GM12875 (cell line): Measurements from ENCODE around the gene ACOX2.

ENCODE experiments used
- H3K4me3 ChIP-seq: one replicate; pipeline ENCODE4 v1.5.1; 2011; ENCODE audit warnings: low read depth, low read length, control low read depth
- CTCF ChIP-seq: IDR thresholded peaks from 2 replicates; pipeline ENCODE4 v1.5.1; 2011; ENCODE audit warnings: low read depth, mild to moderate bottlenecking, control low read depth, inconsistent platforms, low read length, moderate library complexity, borderline replicate concordance; ENCODE audit not compliant: insufficient read depth

The ACOX2 gene

GRCh38 chr3:58534592-58535494, 2.1 kb downstream of the ACOX2 start:
- TF ChIP-seq CTCF = no peak

GRCh38 chr3:58532794-58533220, 4.2 kb downstream of the ACOX2 start:
- H3K4me3 ChIP-seq = no peak overlapping the region
- peak; percentile 93 for TF ChIP-seq CTCF

More at GRCh38 chr3:58534592-58535494, 2.1 kb downstream of the ACOX2 start:
- no peak overlapping the region for H3K4me3 ChIP-seq

GRCh38 chr3:58531956-58532355, 5.0 kb downstream of the ACOX2 start:
- no peak for TF ChIP-seq CTCF

GRCh38 chr3:58531555-58531954, 5.4 kb downstream of the ACOX2 start:
- TF ChIP-seq CTCF = no peak
- H3K4me3 ChIP-seq = no peak overlapping the region

More at GRCh38 chr3:58531956-58532355, 5.0 kb downstream of the ACOX2 start:
- no peak overlapping the region for H3K4me3 ChIP-seq

- TF ChIP-seq CTCF = no peak
- no peak overlapping the region for H3K4me3 ChIP-seq
These were observed 6.6 kb downstream of the ACOX2 start for GRCh38 chr3:58530354-58530865.

GRCh38 chr3:58529516-58530353, 7.3 kb downstream of the ACOX2 start:
- TF ChIP-seq CTCF = peak; percentile 46; the same call in 1 of the 2 replicates
- H3K4me3 ChIP-seq = no peak overlapping the region
